ENCODE results near the gene TRIM66. TPM values are rescaled to one million over a fixed set of nuclear protein-coding genes. Genes with fewer than 3 reads are reported as not detected.

TRIM66 gene
- total and polyA plus RNA-seq, 9 of the 15 experiments (the other 6 are each of a cell fraction or from before 2014, with no cell fraction given): 1.1 to 7.3 (median 4.9) TPM

DNA sequence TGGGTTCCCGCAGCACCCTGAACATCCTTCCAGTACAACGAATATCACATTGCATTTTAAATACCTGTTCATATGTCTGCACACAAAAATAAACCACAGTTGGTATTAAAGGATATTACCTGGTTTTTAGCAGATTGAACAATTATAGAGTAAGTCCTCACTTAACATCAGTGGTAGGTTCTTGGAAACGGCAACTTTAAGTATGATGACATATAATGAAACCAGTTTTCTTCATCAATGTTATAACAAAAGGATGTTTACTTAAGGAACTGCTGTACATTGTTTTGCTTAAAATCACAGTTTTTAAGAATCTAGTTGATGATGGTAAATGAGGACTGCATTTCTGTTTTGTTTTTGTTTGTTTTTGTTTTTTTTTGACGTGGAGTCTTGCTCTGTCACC is 28.0 kb downstream of the TRIM66 start (continued):
- TF ChIP-seq SLC30A9 (CRISPR knock-in tag; IDR thresholded peaks at IDR 0.05) (no peak), ZNF354B (CRISPR knock-in tag; IDR thresholded peaks at IDR 0.05) (no peak), SOX6 (IDR thresholded peaks at IDR 0.05) (peak; percentile 55; the same call in 1 of the 2 replicates)

DNA sequence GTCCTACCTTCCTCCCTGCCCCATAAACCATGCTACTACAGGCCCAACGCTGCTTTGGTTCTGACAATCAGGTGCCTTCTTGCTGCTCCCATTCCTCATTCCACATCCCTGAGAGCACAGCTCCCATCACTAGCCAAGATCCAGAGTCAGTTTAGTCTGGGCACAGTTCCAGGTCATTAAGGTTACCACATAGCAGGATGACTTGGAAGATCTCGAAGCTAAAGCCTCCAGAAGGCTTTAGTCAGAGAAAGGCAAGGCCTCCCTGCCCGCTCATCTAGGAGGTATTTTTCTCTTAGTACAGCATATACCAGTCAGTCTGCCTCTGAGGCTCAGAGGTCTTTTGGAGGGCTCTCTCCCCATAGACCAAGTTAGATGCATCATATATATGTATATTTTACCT is 30.3 kb downstream of the TRIM66 start:
- H3K4me3 ChIP-seq: no peak overlapping the region
- peaks cover 8% of the 10 kb centered on the region; the same call in 2 of the 3 replicates for H3K36me3 ChIP-seq (ENCODE audit: control insufficient read depth, insufficient read depth, low read length)
- 67% methylated on average over 3 of the region's 3 CpGs for WGBS (ENCODE audit: insufficient coverage, low coverage, missing lambda C conversion rate)
- no peaks in the 10 kb centered on the region for H3K9me1 ChIP-seq (ENCODE audit: control insufficient read depth, insufficient read depth, low read length)
- TF ChIP-seq, protein P1, sequence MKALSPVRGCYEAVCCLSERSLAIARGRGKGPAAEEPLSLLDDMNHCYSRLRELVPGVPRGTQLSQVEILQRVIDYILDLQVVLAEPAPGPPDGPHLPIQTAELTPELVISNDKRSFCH (CRISPR knock-in tag; IDR thresholded peaks at IDR 0.05): no peak
- TF ChIP-seq, protein P1 (tag; IDR thresholded peaks at IDR 0.05): no peak
- peak; percentile 24; the same call in 1 of the 2 replicates for TF ChIP-seq NFIC (IDR thresholded peaks at IDR 0.05)
- TF ChIP-seq ZNF584 (CRISPR knock-in tag; IDR thresholded peaks at IDR 0.05; ENCODE audit: low read depth): no peak
- ATAC-seq (no peak), FAIRE-seq (no peak), DNase-seq (ENCODE audit: extremely low read depth in 1 of 4, low spot score in 3 of 4) (no peak)
- H3K27ac ChIP-seq (ENCODE audit: extremely low read depth, low read depth, low read length): no peak overlapping the region
- ChIA-PET POLR2A (no interaction called here), CTCF (ENCODE audit: low intra/inter-chr PET ratio) (no interaction called here)
- H3K79me2 ChIP-seq (ENCODE audit: control insufficient read depth, insufficient read depth, low read length): no peaks in the 10 kb centered on the region
- no peak overlapping the region for H3K4me2 ChIP-seq (ENCODE audit: insufficient read depth, low read length)
- in situ Hi-C loops (cut with MboI) (no loop called here), intact Hi-C loops (cut with micrococcal nuclease) (no loop called here)
- H4K20me1 ChIP-seq (replicated peaks; ENCODE audit: control insufficient read depth, insufficient read depth, low read length): no peaks in the 10 kb centered on the region
- no peak overlapping the region for H2AFZ ChIP-seq (ENCODE audit: low read depth, low read length)
- no peaks in the 10 kb centered on the region for H3K27me3 ChIP-seq (ENCODE audit: control insufficient read depth in 2 of 2, insufficient read depth in 2 of 2, low read length in 2 of 2)
- no peaks in the 10 kb centered on the region for H3K9me3 ChIP-seq (replicated peaks; ENCODE audit: control insufficient read depth, insufficient read depth, low read depth, low read length)
- no peaks in the 10 kb centered on the region for H3K4me1 ChIP-seq (replicated peaks in 1 of 2; ENCODE audit: control insufficient read depth in 2 of 2, insufficient read depth in 2 of 2, low read length in 2 of 2)
- BruUV-seq (replicated peaks): no TSS peak
- H3K9ac ChIP-seq (ENCODE audit: insufficient read depth in 1 of 2, low read depth in 2 of 2, low read length in 2 of 2): no peak overlapping the region

Data from K562 (cell line).